Activated T-helper 1 cell treated with Interleukin-2 at 50 U/mL for 16 hours (primary cell): Measurements from ENCODE around the gene C5orf24.
"Not testable (repeated sequence)": the region's sequence is repeated elsewhere in the genome, so short reads cannot be mapped to it uniquely, and the experiment has no call there.

Experiments
- DNase-seq: peaks from one replicate; pipeline ENCODE4 v3.0.0-alpha.2; 2020; ENCODE audit warnings: low read depth

Gene C5orf24

DNA sequence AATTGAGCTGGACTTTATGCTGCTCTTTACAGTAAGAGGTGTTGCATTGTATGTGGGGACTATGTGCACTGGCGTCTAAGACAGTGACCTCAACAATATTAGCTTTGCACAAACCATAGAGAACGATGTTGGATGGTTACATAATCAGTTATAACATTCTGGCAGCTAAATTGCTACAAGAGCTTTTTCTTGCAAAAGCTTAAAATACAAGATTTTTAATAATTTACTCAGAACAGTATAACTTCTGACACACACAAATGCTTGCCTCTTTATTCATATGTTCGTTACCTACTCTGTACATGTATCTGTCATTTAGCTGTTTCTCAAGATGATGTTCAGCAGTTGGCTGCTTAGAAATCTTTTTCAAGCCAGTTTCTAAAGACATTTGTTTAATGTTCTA lies 11.6 kb downstream of the C5orf24 start:
- DNase-seq, result no peak

GRCh38 chr5:134864707-134865106 lies 18.9 kb downstream of the C5orf24 start:
- DNase-seq, result no peak

DNA sequence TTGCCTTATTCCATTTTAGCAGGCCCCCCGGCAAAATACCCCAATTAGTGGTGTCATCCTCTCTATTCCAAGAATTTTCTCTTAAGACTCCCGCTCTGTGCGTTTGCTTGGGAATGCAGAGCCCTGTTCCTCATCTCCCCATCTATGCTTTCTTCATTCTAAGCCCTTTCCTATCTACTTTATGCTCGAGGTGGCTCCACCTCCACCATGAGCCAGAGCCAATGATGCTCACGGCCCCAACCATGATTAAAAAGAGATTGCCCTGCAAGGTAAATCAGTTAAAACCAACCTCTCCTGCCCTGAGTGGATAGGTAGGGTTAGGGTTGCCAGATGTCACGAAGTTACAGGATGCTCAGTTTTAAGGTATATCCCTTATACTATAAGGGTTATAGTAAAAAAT lies 27.7 kb downstream of the C5orf24 start:
- DNase-seq, result no peak

DNA sequence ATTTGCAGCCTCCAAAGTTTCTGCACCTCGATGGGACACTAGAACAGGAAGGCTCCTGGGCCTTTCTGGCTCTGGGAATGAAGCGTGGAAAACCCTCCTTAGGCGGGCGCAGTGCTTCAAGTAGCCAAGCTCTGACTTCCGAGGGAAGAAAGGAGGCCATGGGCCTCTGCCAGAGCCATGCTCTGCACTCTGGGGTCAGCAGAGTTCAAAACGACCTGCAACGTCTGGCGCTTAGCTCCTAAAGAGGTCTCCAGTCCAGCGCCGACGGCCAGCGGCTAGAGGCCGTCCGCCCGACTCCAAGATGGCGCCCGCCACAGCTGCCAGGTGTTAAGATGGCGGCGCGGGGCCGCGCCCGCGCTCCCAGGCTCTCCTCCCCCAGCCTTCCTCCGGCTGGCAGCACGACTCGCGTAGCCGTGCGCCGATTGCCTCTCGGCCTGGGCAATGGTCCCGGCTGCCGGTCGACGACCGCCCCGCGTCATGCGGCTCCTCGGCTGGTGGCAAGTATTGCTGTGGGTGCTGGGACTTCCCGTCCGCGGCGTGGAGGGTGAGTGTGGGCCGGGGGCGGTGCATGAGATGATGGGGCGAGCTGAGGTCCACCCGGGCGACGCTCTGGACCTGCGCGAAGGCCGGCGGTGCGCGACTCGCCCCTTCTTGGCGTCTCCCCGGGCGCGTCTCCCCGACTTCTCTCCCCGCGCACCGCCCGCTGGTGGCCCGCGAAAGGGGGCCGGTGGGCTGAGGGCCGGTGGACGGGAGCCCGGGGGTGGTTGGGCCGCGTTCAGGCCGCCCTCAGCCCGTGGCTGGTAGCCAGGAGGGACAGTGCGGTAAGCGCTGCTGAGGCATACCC lies 28.4 kb downstream of the C5orf24 start, which contains the start of gene TXNDC15:
TSS of gene TXNDC15 (plus strand) at position 385 of the 844 bp plus-strand sequence. CDS start at position 442, 57 bp downstream.
- peak; percentile 73 for DNase-seq

GRCh38 chr5:134874831-134875655 lies 29.3 kb downstream of the C5orf24 start:
- no peak for DNase-seq

- DNase-seq, result no peak
These were observed 31.4 kb downstream of the C5orf24 start for GRCh38 chr5:134877159-134877558.

DNA sequence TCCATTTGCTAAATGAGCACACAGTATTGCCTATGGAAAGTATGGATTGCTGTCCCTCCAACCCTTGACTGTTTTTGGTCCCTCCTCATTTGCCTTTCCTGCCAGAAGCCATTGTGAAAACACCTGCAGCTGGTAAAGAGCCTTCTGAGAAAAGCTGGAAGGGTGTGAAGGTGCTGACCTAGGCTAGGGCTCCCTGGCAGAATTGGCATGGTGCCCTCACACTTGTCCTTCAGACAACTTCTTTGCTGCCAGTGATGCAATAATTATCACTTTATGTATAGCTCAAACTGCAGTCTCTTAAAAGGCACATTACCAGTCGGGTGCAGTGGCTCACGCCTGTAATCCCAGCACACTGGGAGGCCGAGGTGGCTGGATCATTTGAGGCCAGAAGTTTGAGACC lies 32.6 kb downstream of the C5orf24 start:
- no peak for DNase-seq

- DNase-seq, result no peak
These were observed 33.7 kb downstream of the C5orf24 start for GRCh38 chr5:134879456-134879855.

- not testable (repeated sequence) for DNase-seq
These were observed 35.2 kb downstream of the C5orf24 start for GRCh38 chr5:134880937-134881336.

DNA sequence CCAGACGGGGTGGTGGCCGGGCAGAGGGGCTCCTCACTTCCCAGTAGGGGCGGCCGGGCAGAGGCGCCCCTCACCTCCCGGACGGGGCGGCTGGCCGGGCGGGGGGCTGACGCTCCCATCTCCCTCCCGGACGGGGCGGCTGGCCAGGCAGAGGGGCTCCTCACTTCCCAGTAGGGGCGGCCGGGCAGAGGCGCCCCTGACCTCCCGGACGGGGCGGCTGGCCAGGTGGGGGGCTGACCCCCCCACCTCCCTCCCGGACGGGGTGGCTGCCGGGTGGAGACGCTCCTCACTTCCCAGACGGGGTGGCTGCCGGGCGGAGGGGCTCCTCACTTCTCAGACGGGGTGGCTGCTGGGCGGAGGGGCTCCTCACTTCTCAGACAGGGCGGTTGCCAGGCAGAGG lies 35.9 kb downstream of the C5orf24 start:
- not testable (repeated sequence) for DNase-seq

GRCh38 chr5:134887593-134888159 lies 41.9 kb downstream of the C5orf24 start:
- DNase-seq, result no peak

GRCh38 chr5:134889335-134889734 lies 43.6 kb downstream of the C5orf24 start:
- DNase-seq, result no peak

- no peak for DNase-seq
These were observed 45.7 kb downstream of the C5orf24 start for GRCh38 chr5:134891473-134891872.

DNA sequence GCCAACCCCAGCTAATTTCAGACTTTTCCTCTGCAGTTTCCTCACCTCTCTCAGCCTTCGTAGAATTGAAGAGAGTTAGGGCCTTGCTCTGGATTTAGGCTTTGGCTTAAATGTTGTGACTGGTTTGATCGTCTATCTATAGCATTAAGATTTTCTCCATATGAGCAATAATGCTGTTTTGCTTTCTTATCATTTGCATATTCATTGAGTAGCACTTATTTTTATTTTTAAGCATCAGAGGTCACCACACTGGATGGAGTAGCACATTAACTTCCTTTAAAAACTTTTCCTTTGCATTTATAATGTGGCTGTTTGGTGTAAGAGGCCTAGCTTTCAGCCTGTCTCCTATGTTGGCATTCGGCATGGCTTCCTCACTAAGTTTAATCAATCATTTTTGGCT lies 46.5 kb downstream of the C5orf24 start:
- DNase-seq, result no peak

DNA sequence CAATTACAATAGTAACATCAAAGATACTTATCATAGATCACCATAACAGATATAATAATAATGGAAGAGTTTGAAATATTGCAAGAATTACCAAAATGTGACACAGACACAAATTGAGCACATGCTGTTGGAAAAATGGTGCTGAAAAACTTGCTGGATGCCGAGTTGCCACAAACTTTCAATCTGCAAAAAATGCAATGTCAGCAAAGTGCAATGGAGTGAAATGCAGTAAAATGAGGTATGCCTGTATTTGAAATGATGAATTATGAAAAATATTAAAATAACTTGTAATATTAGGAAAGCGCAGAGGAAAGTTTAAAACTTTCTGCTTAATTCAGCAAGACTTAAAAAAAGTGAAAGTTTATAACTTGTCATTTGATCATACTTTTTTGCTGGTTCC lies 47.2 kb downstream of the C5orf24 start:
- DNase-seq, result no peak

GRCh38 chr5:134893748-134894505 lies 48.2 kb downstream of the C5orf24 start:
- no peak for DNase-seq

- no peak for DNase-seq
These were observed 56.5 kb downstream of the C5orf24 start for GRCh38 chr5:134902071-134902801.

GRCh38 chr5:134904610-134905245 lies 59.0 kb downstream of the C5orf24 start, which contains the start of gene PCBD2:
PCBD2 (plus strand) TSS chr5:134905131; CDS start chr5:134905140, 9 bp downstream.
- DNase-seq, result peak; percentile 87

DNA sequence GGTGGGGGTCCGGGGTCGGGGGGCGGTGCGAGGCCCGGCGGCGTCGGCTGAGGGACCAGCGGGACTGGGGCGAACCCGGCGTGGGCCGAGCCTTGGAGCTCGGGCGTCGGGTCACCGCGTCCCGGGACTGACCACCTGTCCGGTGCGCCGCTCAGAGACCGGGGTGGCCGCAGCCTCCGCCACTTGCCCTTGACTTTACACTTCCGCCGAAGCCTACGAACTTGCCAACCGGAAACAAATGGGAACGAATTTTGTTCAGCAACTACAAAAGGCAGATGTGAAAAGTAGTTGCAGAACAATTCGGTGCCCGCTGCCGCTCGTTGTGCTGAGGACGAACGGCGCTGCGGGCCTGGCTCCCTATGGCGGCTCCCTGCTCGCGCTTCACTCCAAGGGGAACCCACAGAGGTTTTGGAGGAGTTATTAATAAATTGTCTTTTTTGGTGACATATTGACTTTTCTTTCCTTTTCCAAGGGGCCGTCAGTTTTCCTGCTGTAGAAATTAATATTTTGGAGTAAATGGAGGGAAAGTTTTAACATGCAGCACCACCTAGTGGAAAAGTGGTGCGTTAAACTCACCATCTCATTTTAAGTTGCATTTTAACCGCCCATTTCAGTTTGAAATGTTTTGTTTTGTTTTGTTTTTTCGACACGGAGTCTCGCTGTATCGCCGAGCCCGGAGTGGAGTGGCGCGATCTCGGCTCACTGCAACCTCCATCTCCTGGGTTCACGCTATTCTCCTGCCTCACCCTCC lies 59.7 kb downstream of the C5orf24 start:
- peak; percentile 26 for DNase-seq

- no peak for DNase-seq
These were observed 61.0 kb downstream of the C5orf24 start for GRCh38 chr5:134906811-134907210.
